ENCODE results near the gene USP17L27.
"Not testable (repeated sequence)": the region's sequence is repeated elsewhere in the genome, so short reads cannot be mapped to it uniquely, and the experiment has no call there.

Gene USP17L27

GRCh38 chr4:9343848-9344247, at the start of gene USP17L27:
TSS of gene USP17L27 (plus strand) at chr4:9344148. CDS start at chr4:9344148, 0 bp downstream.
- DNase-seq (ENCODE audit: low read depth in 1 of 2, low spot score in 1 of 2); in situ Hi-C loops (cut with HindIII; ENCODE audit: low pct_unique_long_range_greater_than_20kb, low sequenced_read_pairs): not testable (repeated sequence)

GRCh38 chr4:9324191-9324590, 19.8 kb upstream of the USP17L27 start:
- DNase-seq (ENCODE audit: low read depth in 1 of 2, low spot score in 1 of 2); in situ Hi-C loops (cut with HindIII; ENCODE audit: low pct_unique_long_range_greater_than_20kb, low sequenced_read_pairs): not testable (repeated sequence)

GRCh38 chr4:9324865-9325264, 19.1 kb upstream of the USP17L27 start, which contains the start of gene USP17L24:
TSS of gene USP17L24 (plus strand) at chr4:9325165. CDS start at chr4:9325165, 0 bp downstream.
- in situ Hi-C loops (cut with HindIII; ENCODE audit: low pct_unique_long_range_greater_than_20kb, low sequenced_read_pairs); DNase-seq (ENCODE audit: low read depth in 1 of 2, low spot score in 1 of 2): not testable (repeated sequence)

GRCh38 chr4:9329611-9330010, 14.3 kb upstream of the USP17L27 start, which contains the start of gene USP17L25:
TSS of gene USP17L25 (plus strand) at chr4:9329911. CDS start at chr4:9329911, 0 bp downstream.
- in situ Hi-C loops (cut with HindIII; ENCODE audit: low pct_unique_long_range_greater_than_20kb, low sequenced_read_pairs); DNase-seq (ENCODE audit: low read depth in 1 of 2, low spot score in 1 of 2): not testable (repeated sequence)

DNA sequence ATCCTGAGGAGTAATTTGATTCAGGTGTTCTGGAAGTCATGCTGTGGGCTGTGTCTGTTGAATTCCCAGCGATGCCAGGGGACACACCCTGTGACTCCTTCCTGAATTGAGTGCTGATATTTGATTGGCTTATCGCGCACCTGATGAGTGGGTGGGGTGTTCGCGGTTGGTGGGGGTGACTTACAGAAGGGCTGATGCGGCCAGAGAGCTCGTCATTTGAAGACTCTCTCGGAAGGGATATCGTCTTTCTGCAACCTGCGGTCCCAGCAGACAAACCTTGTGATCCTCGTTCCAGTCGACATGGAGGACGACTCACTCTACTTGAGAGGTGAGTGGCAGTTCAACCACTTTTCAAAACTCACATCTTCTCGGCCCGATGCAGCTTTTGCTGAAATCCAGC, 9.6 kb upstream of the USP17L27 start, which contains the start of gene USP17L26:
TSS of gene USP17L26 (plus strand) at position 301 of the 400 bp plus-strand sequence. CDS start at position 301, 0 bp downstream.
- DNase-seq (ENCODE audit: low read depth in 1 of 2, low spot score in 1 of 2); in situ Hi-C loops (cut with HindIII; ENCODE audit: low pct_unique_long_range_greater_than_20kb, low sequenced_read_pairs): not testable (repeated sequence)

- DNase-seq (ENCODE audit: low read depth in 1 of 2, low spot score in 1 of 2); in situ Hi-C loops (cut with HindIII; ENCODE audit: low pct_unique_long_range_greater_than_20kb, low sequenced_read_pairs): not testable (repeated sequence)
These were observed 4.8 kb upstream of the USP17L27 start, which contains the start of gene USP17L5 for GRCh38 chr4:9339103-9339502. TSS of gene USP17L5 (plus strand) at chr4:9339403. CDS start at chr4:9339403, 0 bp downstream.

DNA sequence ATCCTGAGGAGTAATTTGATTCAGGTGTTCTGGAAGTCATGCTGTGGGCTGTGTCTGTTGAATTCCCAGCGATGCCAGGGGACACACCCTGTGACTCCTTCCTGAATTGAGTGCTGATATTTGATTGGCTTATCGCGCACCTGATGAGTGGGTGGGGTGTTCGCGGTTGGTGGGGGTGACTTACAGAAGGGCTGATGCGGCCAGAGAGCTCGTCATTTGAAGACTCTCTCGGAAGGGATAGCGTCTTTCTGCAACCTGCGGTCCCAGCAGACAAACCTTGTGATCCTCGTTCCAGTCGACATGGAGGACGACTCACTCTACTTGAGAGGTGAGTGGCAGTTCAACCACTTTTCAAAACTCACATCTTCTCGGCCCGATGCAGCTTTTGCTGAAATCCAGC, 4.6 kb downstream of the USP17L27 start, which contains the start of gene USP17L28:
TSS of gene USP17L28 (plus strand) at position 301 of the 400 bp plus-strand sequence. CDS start at position 301, 0 bp downstream.
- DNase-seq (ENCODE audit: low read depth in 1 of 2, low spot score in 1 of 2); in situ Hi-C loops (cut with HindIII; ENCODE audit: low pct_unique_long_range_greater_than_20kb, low sequenced_read_pairs): not testable (repeated sequence)

DNA sequence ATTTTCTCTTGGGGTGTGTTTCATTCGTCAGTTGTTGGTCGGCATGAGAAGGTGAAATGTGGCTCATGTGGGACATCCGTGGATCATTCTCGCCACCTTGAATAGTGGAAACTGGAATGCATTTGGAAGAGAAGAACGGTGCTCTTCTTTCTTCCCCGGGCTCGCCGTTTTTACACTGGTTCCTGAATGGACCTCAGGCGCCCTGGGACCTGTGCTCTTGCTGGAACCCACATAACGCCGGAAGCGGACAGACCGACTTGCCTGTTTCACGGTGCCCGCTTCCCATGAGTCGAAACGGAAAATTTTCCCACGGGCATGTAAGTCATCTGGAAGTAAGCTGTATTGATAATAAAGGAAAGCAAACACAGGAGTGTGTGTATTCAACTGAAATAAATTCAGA, 6.9 kb downstream of the USP17L27 start:
- DNase-seq (ENCODE audit: low read depth in 1 of 2, low spot score in 1 of 2); in situ Hi-C loops (cut with HindIII; ENCODE audit: low pct_unique_long_range_greater_than_20kb, low sequenced_read_pairs): not testable (repeated sequence)

GRCh38 chr4:9353338-9353737, 9.4 kb downstream of the USP17L27 start, which contains the start of gene USP17L29:
TSS of gene USP17L29 (plus strand) at chr4:9353638. CDS start at chr4:9353638, 0 bp downstream.
- DNase-seq (ENCODE audit: low read depth in 1 of 2, low spot score in 1 of 2); in situ Hi-C loops (cut with HindIII; ENCODE audit: low pct_unique_long_range_greater_than_20kb, low sequenced_read_pairs): not testable (repeated sequence)

GRCh38 chr4:9362829-9363228, 18.9 kb downstream of the USP17L27 start, which contains the start of gene USP17L30:
TSS of gene USP17L30 (plus strand) at chr4:9363129. CDS start at chr4:9363129, 0 bp downstream.
- in situ Hi-C loops (cut with HindIII; ENCODE audit: low pct_unique_long_range_greater_than_20kb, low sequenced_read_pairs); DNase-seq (ENCODE audit: low read depth in 1 of 2, low spot score in 1 of 2): not testable (repeated sequence)

GRCh38 chr4:9379881-9380280, 35.9 kb downstream of the USP17L27 start:
- DNase-seq (ENCODE audit: low read depth in 1 of 2, low spot score in 1 of 2); in situ Hi-C loops (cut with HindIII; ENCODE audit: low pct_unique_long_range_greater_than_20kb, low sequenced_read_pairs): not testable (repeated sequence)

- peak in 1 of 2 experiments; percentile 0 for DNase-seq (ENCODE audit: low read depth in 1 of 2, low spot score in 1 of 2)
- in situ Hi-C loops (cut with HindIII; ENCODE audit: low pct_unique_long_range_greater_than_20kb, low sequenced_read_pairs), result not testable (repeated sequence)
These were observed 37.1 kb downstream of the USP17L27 start for GRCh38 chr4:9381012-9381534.

GRCh38 chr4:9384126-9384525, 40.2 kb downstream of the USP17L27 start:
- no peak for TF ChIP-seq JUND (IDR thresholded peaks at IDR 0.05; ENCODE audit: low read depth)
- in situ Hi-C loops (cut with HindIII; ENCODE audit: low pct_unique_long_range_greater_than_20kb, low sequenced_read_pairs), result no loop called here
- no peak for DNase-seq (ENCODE audit: low read depth in 1 of 2, low spot score in 1 of 2)

GRCh38 chr4:9389001-9389400, 45.1 kb downstream of the USP17L27 start:
- DNase-seq (ENCODE audit: low read depth in 1 of 2, low spot score in 1 of 2); in situ Hi-C loops (cut with HindIII; ENCODE audit: low pct_unique_long_range_greater_than_20kb, low sequenced_read_pairs): not testable (repeated sequence)

Measured in T47D (cell line).